ENCODE results near the gene FOXP1. TPM values are rescaled to one million over a fixed set of nuclear protein-coding genes. Genes with fewer than 3 reads are reported as not detected.

Gene FOXP1
- polyA plus RNA-seq, 12 donors, result 17.7 to 192 (median 22.0) TPM

DNA sequence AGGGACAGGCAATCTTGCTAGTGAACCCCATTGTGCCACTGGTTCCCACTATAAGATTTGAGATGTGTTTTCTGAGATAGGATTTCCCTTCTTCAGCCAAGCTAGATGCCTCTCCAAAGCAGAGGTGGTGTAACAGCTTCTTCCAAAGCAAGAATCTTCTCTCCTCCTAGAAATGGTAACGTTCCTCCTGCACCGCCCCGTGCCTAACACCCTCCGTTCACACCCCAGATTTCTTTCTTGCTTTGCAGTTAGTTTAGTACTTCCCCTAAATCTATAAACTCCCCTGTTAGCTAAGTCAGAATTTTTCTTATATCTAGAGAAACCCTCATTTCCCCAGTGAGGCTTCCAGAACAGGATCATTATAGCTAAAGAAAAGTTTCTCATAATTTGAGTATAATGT lies 653.5 kb downstream of the FOXP1 start:
- DNase-seq, result no peak

- no peak for DNase-seq
Measured at GRCh38 chr3:70927239-70927638, 656.3 kb downstream of the FOXP1 start.

DNA sequence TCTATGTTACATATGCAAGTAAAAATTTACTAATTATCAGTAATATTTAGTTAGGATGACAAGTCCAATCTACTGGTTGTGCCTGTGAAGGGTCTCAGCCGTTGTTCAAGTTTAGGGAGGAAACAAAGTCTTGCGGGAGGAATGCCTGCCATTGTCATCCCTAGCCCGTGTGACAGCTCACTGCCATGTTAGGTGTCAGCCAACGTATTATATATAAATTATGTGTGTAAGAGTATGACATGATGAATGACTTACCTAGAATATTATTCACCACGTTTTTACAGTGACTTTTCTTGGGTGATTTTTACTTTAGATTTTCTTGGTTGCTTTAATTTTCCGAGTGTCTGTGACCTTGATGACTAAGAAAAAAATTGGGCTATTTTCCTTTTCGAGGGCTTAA lies 656.7 kb downstream of the FOXP1 start:
- DNase-seq, result no peak

DNA sequence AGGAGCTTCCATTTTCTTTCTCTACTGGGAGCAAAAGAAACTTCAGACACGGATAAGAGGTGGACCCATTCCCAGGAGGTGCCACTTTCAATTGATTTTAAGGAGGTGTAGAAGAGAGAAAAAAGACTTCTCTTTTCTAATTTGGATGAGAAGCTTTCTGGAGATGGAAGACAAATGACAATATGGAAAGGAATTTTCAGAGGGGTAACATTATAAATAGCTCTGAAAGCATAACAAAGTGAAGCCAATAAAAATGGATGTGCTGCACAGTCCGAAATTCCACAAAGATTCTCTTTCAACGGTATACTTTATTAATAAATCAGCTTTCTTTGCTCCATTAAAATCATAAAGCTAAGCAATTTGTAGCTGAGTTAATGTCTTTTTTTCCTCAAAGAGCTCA lies 663.9 kb downstream of the FOXP1 start:
- no peak for DNase-seq

DNA sequence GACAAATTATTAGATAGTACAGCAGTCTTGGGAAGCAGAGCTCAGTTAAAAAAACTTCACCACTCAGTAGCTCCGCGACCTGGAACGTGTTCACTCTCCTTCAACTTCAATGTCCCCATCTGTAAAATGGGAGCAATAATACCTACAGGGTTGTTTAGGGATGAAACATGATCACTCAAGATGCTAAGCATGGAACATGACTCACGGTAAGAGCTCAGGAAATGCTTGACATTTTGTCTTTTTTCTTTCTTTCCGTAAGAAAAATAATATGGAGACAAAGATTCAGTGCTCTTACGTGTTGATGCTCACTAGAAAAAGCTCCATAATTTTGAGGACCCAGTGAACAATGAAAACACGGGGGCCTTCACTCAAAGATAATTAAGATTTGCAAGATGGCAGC lies 664.4 kb downstream of the FOXP1 start:
- no peak for DNase-seq

GRCh38 chr3:70916375-70917055 lies 667.0 kb downstream of the FOXP1 start:
- DNase-seq, result no peak

DNA sequence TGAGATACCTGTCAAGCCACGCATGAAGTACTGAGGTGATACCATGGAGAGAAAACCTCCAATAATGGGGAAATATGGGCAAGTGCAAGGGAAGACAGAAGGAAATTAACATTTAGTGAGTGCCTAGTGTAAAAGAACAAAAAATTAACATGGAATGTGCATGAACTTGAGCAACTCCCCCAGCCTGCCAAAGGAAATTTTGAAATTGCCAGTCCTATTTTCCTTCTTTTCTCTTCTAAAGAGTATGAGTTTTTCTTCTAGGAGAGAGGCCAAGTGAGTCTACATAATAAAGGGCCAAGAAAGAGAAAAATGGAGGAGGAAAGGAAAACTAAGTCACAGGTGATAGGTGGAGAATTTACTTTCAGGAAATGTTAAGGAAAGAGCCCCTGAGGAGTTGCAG lies 668.7 kb downstream of the FOXP1 start:
- no peak for DNase-seq

- DNase-seq, result no peak
Measured at GRCh38 chr3:70911719-70912118, 671.8 kb downstream of the FOXP1 start.

- DNase-seq, result no peak
Measured at GRCh38 chr3:70905491-70905890, 678.0 kb downstream of the FOXP1 start.

Other genes starting within 250 kb of the FOXP1 start
- 10 to 100 TPM in 6 of 12 donors, 1 to 10 TPM in 5, not detected in 1; 8.7 to 13.1 (median 10.5) TPM for gene EIF4E3, start 141.7 kb upstream of the FOXP1 start, polyA plus RNA-seq (ENCODE audit: insufficient read length in 12 of 12)
- 1 to 10 TPM in 11 of 12 donors, not detected in 1; 2.7 to 8.6 (median 3.8) TPM for gene GPR27, start 170.1 kb upstream of the FOXP1 start, polyA plus RNA-seq (ENCODE audit: insufficient read length in 12 of 12)
- 1 to 10 TPM in 2 of 12 donors, under 1 TPM in 8, not detected in 2; 0.12 to 2.0 (median 0.57) TPM for gene PROK2, start 201.4 kb upstream of the FOXP1 start, polyA plus RNA-seq (ENCODE audit: insufficient read length in 12 of 12)